OCI-LY7 (cell line): ENCODE results near the gene PSMB10. TPM values are rescaled to one million over a fixed set of nuclear protein-coding genes. Genes with fewer than 3 reads are reported as not detected.

Experiments used
- BruUV-seq: library from RNA; stranded (reverse); fragments of 400-500 nt; replicated peaks from 2 replicates; lab custom pipeline; 2021; lab: Mats Ljungman, UMichigan
- CTCF ChIA-PET: fragments of 300-600 bp; sonication (Branson Sonifier 250); formaldehyde crosslinking; loops from one replicate; lab custom pipeline; 2022; ENCODE audit warnings: antibody characterized with exemption; ENCODE audit not compliant: unreplicated experiment; lab: Charles Lee
- POLR2A ChIA-PET: fragments of 300-600 bp; sonication (Branson Sonifier 250); formaldehyde crosslinking; loops from one replicate; lab custom pipeline; 2022; ENCODE audit warnings: antibody characterized with exemption; lab: Charles Lee
- DNase-seq: peaks from one replicate; pipeline ENCODE4 v3.0.0-alpha.2; 2015; ENCODE audit warnings: low spot score
- H2AFZ ChIP-seq: fragments of 200-600 bp; sonication (generic), shearing (Covaris generic); 2 replicates; pipeline ENCODE4 v1.6.1; 2014; ENCODE audit warnings: mild to moderate bottlenecking, antibody characterized with exemption, low read length, moderate library complexity
- H3K27ac ChIP-seq: fragments of 200-600 bp; sonication (generic); 2 replicates; pipeline ENCODE4 v1.5.1; 2014; ENCODE audit warnings: mixed run types, low read depth, mild to moderate bottlenecking, moderate library complexity, low read length, inconsistent platforms; ENCODE audit not compliant: poor library complexity, severe bottlenecking
- H3K36me3 ChIP-seq: fragments of 200-600 bp; sonication (generic); 2 replicates; pipeline ENCODE4 v1.6.1; 2014; ENCODE audit warnings: mild to moderate bottlenecking, antibody characterized with exemption, low read length, moderate library complexity, mixed read lengths; ENCODE audit not compliant: insufficient read depth
- H3K4me1 ChIP-seq: fragments of 200-600 bp; sonication (generic); 2 replicates; pipeline ENCODE4 v1.5.1; 2014; ENCODE audit warnings: mild to moderate bottlenecking, low read length; ENCODE audit not compliant: insufficient read depth, poor library complexity, severe bottlenecking
- H3K4me2 ChIP-seq: fragments of 200-600 bp; sonication (generic); 2 replicates; pipeline ENCODE4 v1.6.1; 2014; ENCODE audit warnings: mild to moderate bottlenecking, low read length
- H3K4me3 ChIP-seq: fragments of 200-600 bp; sonication (generic); 2 replicates; pipeline ENCODE4 v1.5.1; 2014; ENCODE audit warnings: mild to moderate bottlenecking, low read depth, low read length; ENCODE audit not compliant: poor library complexity, severe bottlenecking
- H3K79me2 ChIP-seq: fragments of 200-600 bp; sonication (generic); 2 replicates; pipeline ENCODE4 v1.6.1; 2016; ENCODE audit warnings: low read depth, mild to moderate bottlenecking, low read length, moderate library complexity, mixed read lengths; ENCODE audit not compliant: insufficient read depth
- H3K9me2 ChIP-seq: fragments of 200-600 bp; sonication (generic); 2 replicates; pipeline ENCODE4 v1.6.1; 2016; ENCODE audit warnings: mild to moderate bottlenecking, low read length, mixed read lengths; ENCODE audit not compliant: insufficient read depth
- H3K9me3 ChIP-seq: fragments of 200-600 bp; sonication (generic); 2 replicates; pipeline ENCODE4 v1.6.1; 2014; ENCODE audit warnings: mild to moderate bottlenecking, mixed run types, low read length, mixed read lengths
- H4K20me1 ChIP-seq: fragments of 200-600 bp; sonication (generic); 2 replicates; pipeline ENCODE4 v1.6.1; 2014; ENCODE audit warnings: mild to moderate bottlenecking, antibody characterized with exemption, low read length, moderate library complexity, mixed read lengths; ENCODE audit not compliant: insufficient read depth
- EZH2phosphoT487 ChIP-seq: fragments of 200-600 bp; sonication (generic); IDR thresholded peaks from 2 replicates; pipeline ENCODE4 v1.6.1; 2018; ENCODE audit warnings: low read depth, borderline replicate concordance, mild to moderate bottlenecking, mixed run types, antibody characterized with exemption, low read length, moderate library complexity, mixed read lengths
- intact Hi-C: fragments of 100-400 bp; cut with micrococcal nuclease; formaldehyde crosslinking; loops from one replicate; pipeline ENCODE4 v1.10.0; 2022; ENCODE audit not compliant: unreplicated experiment
- total RNA-seq, 2 experiments: library from RNA; depleted of rRNA in 1 of 2; stranded (reverse); fragments of >200 nt in 1 of 2; shearing (Covaris generic) in 1 of 2; gene quantifications; 2 replicates each; pipeline ENCODE4 v1.2.3, GENCODE V29; 2014 to 2022
- TF ChIP-seq, protein P1 (sequence below): fragments of 200-600 bp; sonication (generic); conservative IDR thresholded peaks from 2 replicates; pipeline ENCODE4 v1.5.1; 2014; ENCODE audit warnings: mild to moderate bottlenecking, antibody characterized with exemption, low read length, moderate library complexity, mixed read lengths

The PSMB10 gene
- total RNA-seq, 2 experiments from 2014 or later, result 89.9 to 179 TPM

DNA sequence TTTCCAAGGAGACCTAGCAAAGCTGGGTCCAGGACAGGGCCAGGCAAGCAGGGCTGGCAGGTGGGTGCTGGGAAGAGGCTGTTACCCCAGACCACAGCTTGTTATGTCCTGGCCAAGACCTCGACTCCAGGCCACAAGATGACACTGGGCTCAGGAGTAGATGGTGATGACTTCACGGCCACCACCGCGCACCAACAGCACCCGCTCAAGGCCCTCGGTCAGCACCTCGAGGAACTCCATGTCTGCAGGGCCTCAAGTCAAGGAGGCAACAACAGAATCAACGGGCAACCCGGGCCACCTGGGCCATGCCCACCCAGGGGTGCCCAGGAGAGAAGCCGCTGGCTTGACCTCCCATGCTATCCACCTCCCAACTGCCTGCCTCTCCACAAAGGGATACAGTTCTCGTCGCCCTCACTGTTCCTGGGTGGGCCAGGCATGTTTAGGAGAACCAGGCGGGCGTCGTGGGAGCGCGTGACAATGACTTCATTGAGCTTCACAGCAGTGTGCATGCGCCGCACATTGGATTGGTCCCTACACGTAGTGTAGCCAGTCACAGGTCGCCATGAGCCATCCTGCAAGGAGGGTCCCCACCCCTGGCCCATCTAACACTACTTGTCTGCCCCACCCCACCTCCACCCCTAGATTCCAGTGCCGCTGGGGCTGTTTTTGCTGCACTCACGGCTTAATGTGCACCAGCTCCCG, 8.2 kb upstream of the PSMB10 start:
- CTCF ChIA-PET, result no interaction called here
- Histone ChIP-seq H3K4me2 (no peak overlapping the region), H3K9me2 (no peaks in the 10 kb centered on the region), H3K9me3 (no peaks in the 10 kb centered on the region), H3K27ac (no peak overlapping the region), H2AFZ (no peak overlapping the region), H3K36me3 (no peaks in the 10 kb centered on the region), H3K79me2 (no peaks in the 10 kb centered on the region), H4K20me1 (no peaks in the 10 kb centered on the region), H3K4me1 (peaks cover 12% of the 10 kb centered on the region), H3K4me3 (no peak overlapping the region)
- no TSS peak for BruUV-seq
- no peak for TF ChIP-seq EZH2phosphoT487
- TF ChIP-seq, protein P1, sequence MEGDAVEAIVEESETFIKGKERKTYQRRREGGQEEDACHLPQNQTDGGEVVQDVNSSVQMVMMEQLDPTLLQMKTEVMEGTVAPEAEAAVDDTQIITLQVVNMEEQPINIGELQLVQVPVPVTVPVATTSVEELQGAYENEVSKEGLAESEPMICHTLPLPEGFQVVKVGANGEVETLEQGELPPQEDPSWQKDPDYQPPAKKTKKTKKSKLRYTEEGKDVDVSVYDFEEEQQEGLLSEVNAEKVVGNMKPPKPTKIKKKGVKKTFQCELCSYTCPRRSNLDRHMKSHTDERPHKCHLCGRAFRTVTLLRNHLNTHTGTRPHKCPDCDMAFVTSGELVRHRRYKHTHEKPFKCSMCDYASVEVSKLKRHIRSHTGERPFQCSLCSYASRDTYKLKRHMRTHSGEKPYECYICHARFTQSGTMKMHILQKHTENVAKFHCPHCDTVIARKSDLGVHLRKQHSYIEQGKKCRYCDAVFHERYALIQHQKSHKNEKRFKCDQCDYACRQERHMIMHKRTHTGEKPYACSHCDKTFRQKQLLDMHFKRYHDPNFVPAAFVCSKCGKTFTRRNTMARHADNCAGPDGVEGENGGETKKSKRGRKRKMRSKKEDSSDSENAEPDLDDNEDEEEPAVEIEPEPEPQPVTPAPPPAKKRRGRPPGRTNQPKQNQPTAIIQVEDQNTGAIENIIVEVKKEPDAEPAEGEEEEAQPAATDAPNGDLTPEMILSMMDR, result no peak
- intact Hi-C loops, result no loop called here
- POLR2A ChIA-PET, result no interaction called here
- DNase-seq, result no peak

DNA sequence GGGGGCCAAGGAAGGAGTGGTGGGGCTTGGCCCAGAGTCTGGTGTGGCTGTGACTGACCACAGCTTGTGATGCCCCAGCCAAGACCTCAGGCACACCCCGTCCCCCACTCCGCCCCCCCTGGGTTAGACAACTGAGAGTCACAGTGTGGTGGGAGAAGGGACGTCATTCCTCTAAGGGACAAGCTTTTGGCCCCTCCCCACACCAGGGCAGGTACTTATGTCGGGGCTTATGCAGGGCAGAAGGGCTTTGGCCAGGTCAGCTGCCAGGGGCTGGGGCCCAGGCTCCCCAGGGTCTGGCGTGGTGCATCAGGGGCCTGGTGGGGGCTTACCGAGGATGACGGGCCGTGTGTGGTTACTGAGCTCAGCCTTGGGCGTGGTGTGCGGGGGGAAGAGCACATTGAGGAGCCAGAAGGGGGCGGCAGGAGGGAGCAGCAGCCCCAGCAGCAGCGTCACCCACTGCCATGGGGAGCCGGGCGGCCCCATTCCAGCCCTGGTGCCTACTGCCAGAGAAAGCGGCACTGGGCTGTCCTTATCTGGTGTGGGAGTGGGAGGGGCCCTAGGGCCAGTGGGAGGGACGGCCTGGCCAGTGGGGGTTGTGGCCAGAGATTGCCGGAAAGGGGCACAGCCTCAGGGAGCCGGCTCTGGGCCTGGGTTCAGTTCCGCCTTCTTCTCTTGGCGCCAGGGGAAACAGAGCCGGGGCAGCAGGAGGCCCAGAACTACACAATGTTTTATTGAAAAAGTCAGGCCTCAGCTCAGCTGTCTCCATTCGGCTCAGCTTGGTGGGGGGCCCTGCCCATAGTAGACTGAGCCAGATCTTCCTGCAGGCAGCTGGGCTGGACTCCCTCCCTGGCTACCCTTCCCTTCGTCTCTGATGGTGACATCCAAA, 7.2 kb upstream of the PSMB10 start, which contains the start of gene LCAT:
Gene LCAT (minus strand): TSS at position 502 of the 886 bp plus-strand sequence. CDS start 19 bp downstream, at position 483.
- Histone ChIP-seq H2AFZ (no peak within 1 kb of the TSS), H3K4me2 (no peak within 1 kb of the TSS), H3K9me3 (no peaks in the 10 kb centered on the region), H3K4me3 (no peak within 1 kb of the TSS), H3K36me3 (no peaks in the 10 kb centered on the region), H3K4me1 (peaks cover 17% of the 10 kb centered on the region), H3K79me2 (no peaks in the 10 kb centered on the region), H3K9me2 (no peaks in the 10 kb centered on the region), H4K20me1 (no peaks in the 10 kb centered on the region), H3K27ac (no peak within 1 kb of the TSS)
- CTCF ChIA-PET, result interaction anchor here (0.6 kb wide), 1 partner anchor 8 kb away, joined by 3 read pairs; no protein-coding TSS in a partner anchor
- DNase-seq, result no peak
- intact Hi-C loops, result no loop called here
- no peak for TF ChIP-seq EZH2phosphoT487
- TF ChIP-seq, protein P1, result peak; percentile 42; the same call in 1 of the 2 replicates
- no TSS peak for BruUV-seq
- POLR2A ChIA-PET, result no interaction called here
